Measurements from ENCODE around the gene NEK9.
"Not testable (repeated sequence)": the region's sequence is repeated elsewhere in the genome, so short reads cannot be mapped to it uniquely, and the experiment has no call there.

The NEK9 gene

GRCh38 chr14:75162631-75163030, 35.8 kb upstream of the NEK9 start:
- no peaks in the 10 kb centered on the region for H3K9me3 ChIP-seq (ENCODE audit: control insufficient read depth, insufficient read depth, low read depth, low read length)
- H3K4me3 ChIP-seq (ENCODE audit: low read depth, low read length): no peak overlapping the region
- H3K27me3 ChIP-seq (ENCODE audit: control insufficient read depth, insufficient read depth, low read length): no peaks in the 10 kb centered on the region
- no peak overlapping the region for H3K27ac ChIP-seq (ENCODE audit: low read depth, low read length)
- peaks cover 13% of the 10 kb centered on the region for H3K4me1 ChIP-seq (ENCODE audit: control insufficient read depth, insufficient read depth, low read length)
- H3K9ac ChIP-seq (ENCODE audit: low read length): no peak overlapping the region
- H3K36me3 ChIP-seq (ENCODE audit: control insufficient read depth, insufficient read depth, low read length): no peaks in the 10 kb centered on the region

- Histone ChIP-seq H3K4me3 (ENCODE audit: low read depth, low read length) (no peak overlapping the region), H3K27ac (ENCODE audit: low read depth, low read length) (peak overlapping the region; percentile 19; the same call in 1 of the 2 replicates), H3K4me1 (ENCODE audit: control insufficient read depth, insufficient read depth, low read length) (peaks cover 6% of the 10 kb centered on the region; the same call in 1 of the 2 replicates), H3K9ac (ENCODE audit: low read length) (no peak overlapping the region), H3K36me3 (ENCODE audit: control insufficient read depth, insufficient read depth, low read length) (no peaks in the 10 kb centered on the region), H3K27me3 (ENCODE audit: control insufficient read depth, insufficient read depth, low read length) (no peaks in the 10 kb centered on the region), H3K9me3 (ENCODE audit: control insufficient read depth, insufficient read depth, low read depth, low read length) (no peaks in the 10 kb centered on the region)
These were observed 32.2 kb upstream of the NEK9 start for GRCh38 chr14:75158843-75159614.

GRCh38 chr14:75156901-75157300, 30.1 kb upstream of the NEK9 start:
- Histone ChIP-seq H3K4me3 (ENCODE audit: low read depth, low read length) (no peak overlapping the region), H3K27ac (ENCODE audit: low read depth, low read length) (no peak overlapping the region), H3K9ac (ENCODE audit: low read length) (no peak overlapping the region), H3K9me3 (ENCODE audit: control insufficient read depth, insufficient read depth, low read depth, low read length) (no peaks in the 10 kb centered on the region), H3K4me1 (ENCODE audit: control insufficient read depth, insufficient read depth, low read length) (peaks cover 12% of the 10 kb centered on the region), H3K27me3 (ENCODE audit: control insufficient read depth, insufficient read depth, low read length) (no peaks in the 10 kb centered on the region), H3K36me3 (ENCODE audit: control insufficient read depth, insufficient read depth, low read length) (0 out of 2 replicates have a peak, but pooled peaks cover 1% of the 10 kb centered on the region)

- Histone ChIP-seq H3K27ac (ENCODE audit: low read depth, low read length) (no peak overlapping the region), H3K4me1 (ENCODE audit: control insufficient read depth, insufficient read depth, low read length) (peaks cover 11% of the 10 kb centered on the region), H3K27me3 (ENCODE audit: control insufficient read depth, insufficient read depth, low read length) (no peaks in the 10 kb centered on the region), H3K4me3 (ENCODE audit: low read depth, low read length) (no peak overlapping the region), H3K9me3 (ENCODE audit: control insufficient read depth, insufficient read depth, low read depth, low read length) (no peaks in the 10 kb centered on the region), H3K36me3 (ENCODE audit: control insufficient read depth, insufficient read depth, low read length) (peaks cover 7% of the 10 kb centered on the region; the same call in 1 of the 2 replicates), H3K9ac (ENCODE audit: low read length) (no peak overlapping the region)
These were observed 29.3 kb upstream of the NEK9 start for GRCh38 chr14:75156111-75156510.

- Histone ChIP-seq H3K9ac (ENCODE audit: low read length) (no peak overlapping the region), H3K27me3 (ENCODE audit: control insufficient read depth, insufficient read depth, low read length) (no peaks in the 10 kb centered on the region), H3K27ac (ENCODE audit: low read depth, low read length) (no peak overlapping the region), H3K4me1 (ENCODE audit: control insufficient read depth, insufficient read depth, low read length) (peaks cover 6% of the 10 kb centered on the region), H3K4me3 (ENCODE audit: low read depth, low read length) (no peak overlapping the region), H3K36me3 (ENCODE audit: control insufficient read depth, insufficient read depth, low read length) (peaks cover 13% of the 10 kb centered on the region; the same call in 1 of the 2 replicates), H3K9me3 (ENCODE audit: control insufficient read depth, insufficient read depth, low read depth, low read length) (no peaks in the 10 kb centered on the region)
These were observed 28.3 kb upstream of the NEK9 start for GRCh38 chr14:75155169-75155568.

- H3K4me1 ChIP-seq (ENCODE audit: control insufficient read depth, insufficient read depth, low read length): peaks cover 9% of the 10 kb centered on the region
These were observed 26.4 kb upstream of the NEK9 start for GRCh38 chr14:75153295-75153694.

GRCh38 chr14:75151851-75152250, 25.0 kb upstream of the NEK9 start:
- Histone ChIP-seq H3K27ac (ENCODE audit: low read depth, low read length) (no peak overlapping the region), H3K9ac (ENCODE audit: low read length) (no peak overlapping the region), H3K27me3 (ENCODE audit: control insufficient read depth, insufficient read depth, low read length) (no peaks in the 10 kb centered on the region), H3K36me3 (ENCODE audit: control insufficient read depth, insufficient read depth, low read length) (peaks cover 23% of the 10 kb centered on the region; the same call in 1 of the 2 replicates), H3K9me3 (ENCODE audit: control insufficient read depth, insufficient read depth, low read depth, low read length) (no peaks in the 10 kb centered on the region), H3K4me3 (ENCODE audit: low read depth, low read length) (no peak overlapping the region), H3K4me1 (ENCODE audit: control insufficient read depth, insufficient read depth, low read length) (peaks cover 15% of the 10 kb centered on the region)

More at GRCh38 chr14:75153295-75153694, 26.4 kb upstream of the NEK9 start:
- Histone ChIP-seq H3K36me3 (ENCODE audit: control insufficient read depth, insufficient read depth, low read length) (peaks cover 23% of the 10 kb centered on the region; the same call in 1 of the 2 replicates), H3K27ac (ENCODE audit: low read depth, low read length) (no peak overlapping the region), H3K27me3 (ENCODE audit: control insufficient read depth, insufficient read depth, low read length) (no peaks in the 10 kb centered on the region), H3K9ac (ENCODE audit: low read length) (no peak overlapping the region), H3K4me3 (ENCODE audit: low read depth, low read length) (no peak overlapping the region), H3K9me3 (ENCODE audit: control insufficient read depth, insufficient read depth, low read depth, low read length) (no peaks in the 10 kb centered on the region)

- Histone ChIP-seq H3K36me3 (ENCODE audit: control insufficient read depth, insufficient read depth, low read length) (peaks cover 28% of the 10 kb centered on the region; the same call in 1 of the 2 replicates), H3K4me1 (ENCODE audit: control insufficient read depth, insufficient read depth, low read length) (peaks cover 15% of the 10 kb centered on the region)
- not testable (repeated sequence) for H3K27ac ChIP-seq (ENCODE audit: low read depth, low read length); H3K27me3 ChIP-seq (ENCODE audit: control insufficient read depth, insufficient read depth, low read length); H3K9me3 ChIP-seq (ENCODE audit: control insufficient read depth, insufficient read depth, low read depth, low read length); H3K9ac ChIP-seq (ENCODE audit: low read length); H3K4me3 ChIP-seq (ENCODE audit: low read depth, low read length)
These were observed 23.8 kb upstream of the NEK9 start for GRCh38 chr14:75150637-75151036.

GRCh38 chr14:75150150-75150549, 23.3 kb upstream of the NEK9 start:
- H3K27me3 ChIP-seq (ENCODE audit: control insufficient read depth, insufficient read depth, low read length): no peaks in the 10 kb centered on the region
- H3K9me3 ChIP-seq (ENCODE audit: control insufficient read depth, insufficient read depth, low read depth, low read length): no peaks in the 10 kb centered on the region
- peaks cover 30% of the 10 kb centered on the region for H3K36me3 ChIP-seq (ENCODE audit: control insufficient read depth, insufficient read depth, low read length)
- peaks cover 15% of the 10 kb centered on the region for H3K4me1 ChIP-seq (ENCODE audit: control insufficient read depth, insufficient read depth, low read length)
- no peak overlapping the region for H3K9ac ChIP-seq (ENCODE audit: low read length)
- no peak overlapping the region for H3K27ac ChIP-seq (ENCODE audit: low read depth, low read length)
- H3K4me3 ChIP-seq (ENCODE audit: low read depth, low read length): no peak overlapping the region

GRCh38 chr14:75147423-75148071, 20.7 kb upstream of the NEK9 start:
- Histone ChIP-seq H3K36me3 (ENCODE audit: control insufficient read depth, insufficient read depth, low read length) (peaks cover 39% of the 10 kb centered on the region), H3K27ac (ENCODE audit: low read depth, low read length) (peak overlapping the region; percentile 76; the same call in 1 of the 2 replicates), H3K9me3 (ENCODE audit: control insufficient read depth, insufficient read depth, low read depth, low read length) (no peaks in the 10 kb centered on the region), H3K4me3 (ENCODE audit: low read depth, low read length) (peak overlapping the region; percentile 5; the same call in 1 of the 2 replicates), H3K4me1 (ENCODE audit: control insufficient read depth, insufficient read depth, low read length) (peaks cover 9% of the 10 kb centered on the region), H3K9ac (ENCODE audit: low read length) (peak overlapping the region; percentile 54), H3K27me3 (ENCODE audit: control insufficient read depth, insufficient read depth, low read length) (no peaks in the 10 kb centered on the region)

GRCh38 chr14:75144944-75145343, 18.1 kb upstream of the NEK9 start:
- Histone ChIP-seq H3K27ac (ENCODE audit: low read depth, low read length) (no peak overlapping the region), H3K9me3 (ENCODE audit: control insufficient read depth, insufficient read depth, low read depth, low read length) (no peaks in the 10 kb centered on the region), H3K9ac (ENCODE audit: low read length) (no peak overlapping the region), H3K36me3 (ENCODE audit: control insufficient read depth, insufficient read depth, low read length) (peaks cover 24% of the 10 kb centered on the region), H3K4me3 (ENCODE audit: low read depth, low read length) (no peak overlapping the region), H3K27me3 (ENCODE audit: control insufficient read depth, insufficient read depth, low read length) (no peaks in the 10 kb centered on the region), H3K4me1 (ENCODE audit: control insufficient read depth, insufficient read depth, low read length) (peaks cover 9% of the 10 kb centered on the region)

Measured in HUES6 (cell line).